MM.1S (cell line): Measurements from ENCODE around the gene DLGAP1.
A peak's percentile ranks its signal among the peaks of the same experiment; 100 is the strongest.

ENCODE experiments used
- EZH2 ChIP-seq: fragments of 300-600 bp; sonication (generic); optimal IDR thresholded peaks from 2 replicates; pipeline ENCODE3; 2017; ENCODE audit warnings: low read depth, mild to moderate bottlenecking, antibody characterized with exemption, low read length, mixed read lengths
- EZH2phosphoT487 ChIP-seq: fragments of 300-600 bp; sonication (generic); IDR thresholded peaks from 2 replicates; pipeline ENCODE4 v1.6.1; 2018; ENCODE audit warnings: antibody characterized with exemption, low read length
- TF ChIP-seq, protein P1 (sequence below): fragments of 300-600 bp; sonication (generic); IDR thresholded peaks from 2 replicates; pipeline ENCODE4 v1.5.1; 2016; ENCODE audit warnings: antibody characterized with exemption, low read length, mixed read lengths

DNA sequence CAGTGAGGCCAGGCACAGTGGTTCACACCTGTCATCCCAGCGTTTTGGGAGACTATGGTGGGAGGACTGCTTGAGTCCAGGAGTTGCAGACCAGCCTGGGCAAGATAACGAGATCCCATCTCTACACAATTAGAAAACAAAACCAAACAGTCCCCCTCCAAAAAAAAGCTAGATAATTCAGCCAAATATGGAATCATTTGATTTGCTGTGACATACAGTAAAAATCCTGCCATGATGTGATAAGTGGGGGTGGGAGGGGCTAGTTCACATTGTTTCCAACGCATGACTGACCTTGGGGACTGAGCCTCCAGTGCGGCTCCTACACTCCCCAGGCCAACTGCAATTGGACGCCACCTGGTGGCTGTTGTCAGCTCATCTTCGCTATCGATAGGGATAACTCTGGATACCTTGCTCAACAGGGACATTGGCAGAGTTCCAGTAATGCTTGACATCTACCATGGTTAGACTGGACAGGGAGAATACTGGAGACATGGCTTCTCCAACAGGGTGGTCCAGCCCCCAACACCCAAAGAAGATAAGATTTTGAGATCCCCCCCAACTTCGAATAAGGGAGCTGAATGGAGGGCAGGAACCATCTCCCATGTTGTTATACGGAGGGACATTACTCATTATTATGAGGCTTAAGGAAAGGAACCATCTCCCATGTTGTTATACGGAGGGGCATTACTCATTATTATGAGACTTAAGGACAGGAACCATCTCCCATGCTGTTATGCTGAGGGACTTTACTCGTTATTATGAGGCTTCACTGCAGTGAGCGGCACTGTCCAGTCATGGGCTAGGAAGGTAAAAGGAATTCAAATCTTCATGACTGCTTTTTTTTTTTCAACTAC lies 869.2 kb downstream of the DLGAP1 start:
- TF ChIP-seq EZH2 (no peak), EZH2phosphoT487 (no peak)
- TF ChIP-seq, protein P1, sequence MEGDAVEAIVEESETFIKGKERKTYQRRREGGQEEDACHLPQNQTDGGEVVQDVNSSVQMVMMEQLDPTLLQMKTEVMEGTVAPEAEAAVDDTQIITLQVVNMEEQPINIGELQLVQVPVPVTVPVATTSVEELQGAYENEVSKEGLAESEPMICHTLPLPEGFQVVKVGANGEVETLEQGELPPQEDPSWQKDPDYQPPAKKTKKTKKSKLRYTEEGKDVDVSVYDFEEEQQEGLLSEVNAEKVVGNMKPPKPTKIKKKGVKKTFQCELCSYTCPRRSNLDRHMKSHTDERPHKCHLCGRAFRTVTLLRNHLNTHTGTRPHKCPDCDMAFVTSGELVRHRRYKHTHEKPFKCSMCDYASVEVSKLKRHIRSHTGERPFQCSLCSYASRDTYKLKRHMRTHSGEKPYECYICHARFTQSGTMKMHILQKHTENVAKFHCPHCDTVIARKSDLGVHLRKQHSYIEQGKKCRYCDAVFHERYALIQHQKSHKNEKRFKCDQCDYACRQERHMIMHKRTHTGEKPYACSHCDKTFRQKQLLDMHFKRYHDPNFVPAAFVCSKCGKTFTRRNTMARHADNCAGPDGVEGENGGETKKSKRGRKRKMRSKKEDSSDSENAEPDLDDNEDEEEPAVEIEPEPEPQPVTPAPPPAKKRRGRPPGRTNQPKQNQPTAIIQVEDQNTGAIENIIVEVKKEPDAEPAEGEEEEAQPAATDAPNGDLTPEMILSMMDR = peak; percentile 87
